SIG-M5 treated with dmso at 0.1 percent for 504 hours (cell line): Measurements from ENCODE around the gene ZC3H7A.

Experiments used
- DNase-seq: peaks from one replicate; lab custom pipeline; 2025; ENCODE audit not compliant: unreplicated experiment; lab: John Stamatoyannopoulos, UW

Gene ZC3H7A

DNA sequence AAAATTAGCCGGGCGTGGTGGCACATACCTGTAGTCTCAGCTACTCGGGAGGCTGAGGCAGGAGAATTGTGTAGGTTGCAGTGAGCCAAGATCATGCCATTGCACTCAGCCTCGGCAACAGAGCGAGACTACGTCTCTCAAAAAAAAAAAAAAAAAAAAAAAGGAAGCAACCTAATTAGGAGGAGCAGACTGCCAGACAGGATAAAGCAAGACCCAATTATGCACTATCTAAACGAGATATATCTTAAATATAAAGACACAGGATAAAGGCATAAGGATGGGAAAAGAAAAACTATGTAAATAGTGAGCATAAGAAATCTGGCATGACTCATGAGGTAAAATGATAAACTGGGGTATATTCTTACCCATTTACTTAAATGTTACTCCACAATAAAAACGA lies 59.3 kb downstream of the ZC3H7A start:
- DNase-seq = no peak

DNA sequence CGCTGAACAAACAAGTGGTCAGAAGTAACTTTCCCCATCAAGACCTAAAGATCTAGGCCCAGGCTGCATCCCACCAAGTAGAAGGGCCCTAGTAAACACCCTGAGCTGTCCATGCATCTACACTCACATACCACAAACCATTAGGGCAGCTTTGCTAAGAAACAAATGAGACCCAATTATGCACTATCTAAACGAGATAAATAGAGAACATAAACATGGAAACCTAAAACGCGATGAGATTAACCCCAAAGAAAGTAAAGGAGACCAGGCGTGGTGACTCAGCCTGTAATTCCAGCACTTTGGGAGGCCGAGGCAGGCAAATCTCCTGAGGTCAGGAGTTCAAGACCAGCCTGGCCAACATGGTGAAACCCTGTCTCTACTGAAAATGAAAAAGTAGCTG lies 60.2 kb downstream of the ZC3H7A start:
- DNase-seq = no peak

DNA sequence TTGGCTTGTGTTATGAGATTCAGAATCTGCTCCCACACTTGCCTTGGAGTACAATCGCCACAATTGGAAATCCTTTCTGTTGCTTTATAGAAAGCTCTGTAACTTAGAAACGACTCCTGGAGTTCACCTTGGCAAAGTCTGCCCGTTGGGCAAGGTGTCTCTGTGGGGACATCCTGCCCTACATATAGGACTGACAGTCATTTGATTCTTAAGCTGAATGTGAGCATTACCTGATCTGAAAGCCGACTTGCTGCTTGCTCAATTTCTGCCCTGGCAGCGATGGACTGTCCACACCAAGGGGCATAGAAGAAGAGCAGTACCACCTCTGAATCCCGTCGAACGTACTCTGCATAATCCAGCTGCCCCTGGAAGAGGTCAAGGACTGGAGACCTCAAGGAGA lies 61.3 kb downstream of the ZC3H7A start:
- no peak for DNase-seq

DNA sequence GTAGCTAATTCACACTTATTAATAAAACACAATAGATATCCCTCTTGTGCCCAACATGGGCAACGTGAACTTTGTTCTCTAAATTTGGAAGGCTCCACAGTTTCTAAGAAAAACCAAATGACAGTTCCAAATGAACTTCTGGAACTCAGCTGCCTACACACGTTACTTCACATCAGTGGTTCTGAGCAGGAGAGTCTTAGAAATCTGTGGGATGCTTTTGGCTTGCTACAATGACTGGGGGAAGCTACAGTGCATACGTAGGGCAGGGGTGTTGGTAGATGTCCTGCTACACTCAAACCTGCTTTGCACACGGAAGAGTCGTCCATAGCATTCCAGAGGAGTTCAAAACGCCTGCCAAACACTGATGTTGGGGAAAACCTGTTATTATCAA lies 62.4 kb downstream of the ZC3H7A start:
- no peak for DNase-seq

DNA sequence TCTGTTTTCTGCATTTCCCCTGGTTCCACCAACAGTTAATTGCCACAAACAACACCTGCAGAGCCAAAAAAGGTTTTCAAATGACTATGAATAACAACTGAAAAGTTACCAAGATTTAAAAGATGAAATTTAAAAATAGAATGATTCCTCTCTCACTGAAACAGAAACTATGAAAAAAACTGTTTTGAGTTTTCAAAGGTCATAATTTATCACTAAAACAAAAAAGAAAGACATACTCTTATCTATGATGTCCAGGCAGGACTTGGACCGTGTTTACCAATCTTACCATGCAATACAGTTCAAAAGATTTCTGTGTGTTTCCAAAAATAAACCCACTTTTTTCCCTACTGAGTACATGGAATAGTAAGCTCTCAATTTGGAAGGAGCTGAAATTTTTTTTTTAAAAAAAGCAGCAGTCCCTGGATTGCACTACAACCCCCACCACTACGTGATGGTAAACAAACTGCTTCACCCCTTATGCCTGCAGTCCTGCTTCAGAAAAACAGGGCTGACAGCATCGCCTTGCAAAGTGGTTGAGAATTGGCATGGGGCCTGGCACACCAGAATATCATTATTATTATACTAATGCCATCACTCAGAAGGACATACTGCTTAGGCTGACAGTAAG lies 62.9 kb downstream of the ZC3H7A start:
- no peak for DNase-seq

DNA sequence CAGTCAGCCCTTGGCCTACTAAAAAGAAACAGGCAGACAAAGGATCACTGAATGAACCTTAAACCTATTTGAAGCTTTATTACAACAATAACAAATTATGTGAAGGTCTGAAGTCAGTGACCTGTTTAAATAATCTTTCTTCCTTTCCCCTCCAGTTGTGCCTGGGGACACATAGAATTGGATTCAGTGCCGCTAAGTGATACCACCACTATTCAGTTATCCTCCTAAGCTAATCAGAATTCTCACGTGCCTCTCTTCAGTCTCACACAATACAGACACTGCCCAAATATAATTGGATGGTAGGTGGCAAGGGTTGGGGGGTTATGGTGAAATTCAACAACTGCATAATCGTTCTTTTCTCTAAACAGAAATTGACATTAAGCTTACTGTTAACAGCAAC lies 65.8 kb downstream of the ZC3H7A start:
- DNase-seq = no peak

DNA sequence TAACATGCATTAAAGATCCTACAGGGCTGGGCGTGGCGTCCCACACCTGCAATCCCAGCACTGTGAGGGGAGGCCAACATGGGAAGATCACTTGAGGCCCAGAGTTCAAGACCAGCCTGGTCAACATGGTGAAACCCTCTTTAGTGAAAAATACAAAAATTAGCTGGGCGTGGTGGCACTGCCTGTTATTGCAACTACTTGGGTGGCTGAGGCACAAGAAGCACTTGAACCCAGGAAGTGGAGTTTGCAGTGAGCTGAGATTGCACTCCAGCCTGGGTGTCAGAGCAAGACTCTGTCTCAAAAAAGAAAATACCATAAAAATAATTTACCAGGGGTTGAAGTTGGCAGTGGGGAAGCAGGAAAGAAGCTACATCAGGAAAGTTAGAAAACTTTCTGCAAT lies 67.3 kb downstream of the ZC3H7A start:
- no peak for DNase-seq

DNA sequence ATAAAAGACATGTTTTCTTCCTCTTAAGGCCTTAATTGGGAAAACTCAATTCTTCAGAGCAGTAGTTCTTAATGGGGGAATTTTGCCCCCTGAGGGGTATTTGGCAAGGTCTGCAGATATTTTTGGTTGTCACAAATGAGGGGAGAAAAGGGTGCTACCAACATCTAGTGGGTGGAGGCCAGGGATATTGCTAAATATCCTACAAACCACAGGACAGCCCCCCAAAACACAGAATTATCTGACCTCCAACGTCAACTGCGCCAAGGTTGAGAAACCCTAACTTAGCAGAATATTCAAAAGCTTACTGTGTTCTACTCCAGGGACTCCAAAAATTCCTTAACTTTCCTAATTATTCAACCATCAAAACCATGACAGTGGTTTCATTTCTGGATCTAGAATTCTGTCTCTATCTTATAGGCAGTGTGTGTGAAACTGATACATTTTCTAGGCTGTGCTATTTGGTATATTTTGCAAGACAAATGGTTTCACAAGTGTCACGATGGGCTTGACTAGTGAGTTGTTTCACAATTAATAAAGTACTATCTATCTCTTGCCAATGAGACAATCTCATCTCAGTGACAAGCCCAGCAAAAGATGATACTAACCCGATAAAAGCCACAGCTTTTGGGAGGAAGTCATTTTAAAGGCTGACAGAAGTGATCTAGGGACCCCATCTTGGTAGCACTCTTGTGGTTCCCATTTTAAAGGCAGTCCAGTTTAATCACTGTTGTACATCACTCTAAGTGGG lies 69.1 kb downstream of the ZC3H7A start:
- peak; percentile 93 for DNase-seq

DNA sequence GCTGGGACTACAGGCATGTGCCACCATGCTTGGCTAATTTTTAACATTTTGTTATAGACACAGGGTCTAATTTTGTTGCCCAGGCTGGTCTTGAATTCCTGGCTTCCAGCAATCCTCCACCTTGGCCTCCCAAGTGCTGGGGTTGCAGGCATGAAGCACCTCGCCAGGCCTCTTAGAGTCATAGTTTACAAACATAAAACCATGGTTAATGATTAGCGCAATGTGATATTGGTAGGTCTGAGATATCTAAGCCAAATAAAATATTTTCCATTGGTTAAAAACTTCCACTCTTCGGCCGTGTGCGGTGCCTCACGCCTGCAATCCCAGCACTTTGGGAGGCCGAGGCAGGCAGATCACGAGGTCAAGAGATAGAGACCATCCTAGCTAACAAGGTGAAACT lies 71.0 kb downstream of the ZC3H7A start:
- no peak for DNase-seq

DNA sequence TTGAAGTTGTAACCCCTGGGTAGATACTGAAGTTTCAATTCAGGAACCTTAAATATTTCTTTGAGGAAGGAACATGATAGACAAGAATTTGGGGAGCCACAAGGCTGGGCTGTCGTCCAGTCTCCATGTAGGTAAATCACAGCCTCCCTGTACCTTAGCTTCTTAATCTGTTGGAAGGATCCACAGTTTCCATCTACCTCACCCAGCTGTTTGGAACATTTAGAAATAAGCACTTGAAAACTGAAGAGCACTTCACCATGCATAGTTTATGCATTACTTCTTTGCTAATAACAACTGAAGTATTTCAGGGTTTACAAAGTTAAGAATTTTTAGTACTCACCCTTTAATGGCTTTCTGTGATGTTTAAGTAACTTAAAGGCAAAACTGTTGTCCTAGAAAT lies 71.6 kb downstream of the ZC3H7A start:
- no peak for DNase-seq

DNA sequence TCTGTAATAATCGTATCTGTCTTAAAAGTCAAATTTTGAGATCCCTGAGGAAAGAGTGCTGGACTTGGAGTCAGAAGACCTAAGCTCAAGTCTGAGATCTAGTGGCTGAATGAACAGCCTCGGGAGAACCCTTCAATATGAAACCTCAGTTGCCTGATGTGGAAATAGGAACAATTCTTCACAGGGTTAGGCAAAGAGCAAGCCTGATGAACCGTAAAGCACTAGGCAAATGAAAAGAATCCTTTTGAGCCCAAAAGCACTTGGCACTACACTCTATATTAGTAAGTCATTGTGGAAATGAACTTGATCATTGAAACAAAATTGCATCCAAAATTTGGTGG lies 74.6 kb downstream of the ZC3H7A start:
- no peak for DNase-seq

DNA sequence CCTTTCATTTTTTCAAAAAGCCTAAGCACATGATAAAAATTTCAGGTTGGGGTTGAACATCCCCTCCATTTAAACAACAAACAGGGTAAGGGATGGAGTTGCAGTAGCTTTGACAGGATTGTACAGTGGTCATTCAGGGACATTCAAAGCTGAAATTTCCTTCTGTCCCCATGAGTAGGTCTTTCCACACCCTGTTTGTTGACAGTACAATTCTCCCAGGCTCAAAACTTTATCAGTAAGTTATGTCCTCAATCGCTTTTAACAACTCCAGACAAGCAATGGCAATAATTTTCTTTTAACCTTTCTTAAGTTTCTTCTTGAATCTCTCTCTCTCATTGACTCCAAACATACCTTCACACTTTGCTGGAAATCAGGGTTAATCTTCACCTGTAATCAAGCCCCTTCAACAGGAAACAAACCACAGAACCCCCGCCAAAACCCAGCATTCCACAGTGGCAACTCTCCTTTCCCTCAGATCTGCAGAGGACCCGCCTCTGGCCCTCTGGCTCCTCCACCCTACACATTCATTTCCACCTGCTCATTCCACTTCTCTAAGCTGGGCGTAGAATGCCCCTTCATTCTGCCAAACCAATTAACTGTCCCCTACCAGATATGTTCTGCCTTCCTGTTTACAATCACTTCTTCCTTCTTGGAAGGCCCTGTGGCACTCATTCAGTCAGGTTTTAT lies 75.1 kb downstream of the ZC3H7A start:
- DNase-seq = no peak

DNA sequence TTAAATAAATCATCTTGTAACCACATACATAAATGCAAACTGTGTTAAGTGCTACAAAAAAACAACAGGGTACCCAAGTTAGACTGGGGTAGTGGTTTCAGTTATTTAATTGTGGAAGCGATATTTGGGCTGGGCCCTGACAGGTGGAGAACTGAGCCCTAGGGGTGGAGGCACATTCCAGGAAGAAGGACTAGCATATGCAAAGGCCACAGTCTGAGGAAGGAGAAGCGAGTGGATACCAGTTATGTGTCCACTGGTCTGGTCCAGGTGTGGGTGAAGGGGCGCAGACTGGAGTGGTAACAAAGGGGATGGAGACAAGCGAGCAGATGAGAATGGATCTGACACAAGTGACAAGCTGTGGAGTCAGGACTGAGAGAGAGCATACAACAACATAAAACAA lies 77.3 kb downstream of the ZC3H7A start:
- no peak for DNase-seq

DNA sequence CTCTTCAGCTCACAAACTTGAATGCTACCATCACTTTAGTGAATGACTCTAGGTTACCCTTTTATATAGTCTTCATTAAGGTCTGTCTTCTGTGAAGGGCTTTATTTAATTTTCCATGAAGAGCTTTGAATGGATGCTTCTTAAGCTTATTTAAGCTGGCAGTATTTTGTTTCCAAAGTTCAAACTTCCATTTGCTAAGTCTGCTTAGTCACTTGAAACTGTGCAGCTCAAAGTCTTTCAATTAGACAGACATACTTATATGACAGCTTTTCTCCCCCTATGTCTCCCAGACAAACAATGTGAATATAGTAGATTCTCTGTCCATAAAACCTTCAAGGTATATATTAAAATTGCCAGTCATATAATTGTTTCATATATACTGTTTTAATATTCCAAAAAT lies 77.9 kb downstream of the ZC3H7A start:
- no peak for DNase-seq

DNA sequence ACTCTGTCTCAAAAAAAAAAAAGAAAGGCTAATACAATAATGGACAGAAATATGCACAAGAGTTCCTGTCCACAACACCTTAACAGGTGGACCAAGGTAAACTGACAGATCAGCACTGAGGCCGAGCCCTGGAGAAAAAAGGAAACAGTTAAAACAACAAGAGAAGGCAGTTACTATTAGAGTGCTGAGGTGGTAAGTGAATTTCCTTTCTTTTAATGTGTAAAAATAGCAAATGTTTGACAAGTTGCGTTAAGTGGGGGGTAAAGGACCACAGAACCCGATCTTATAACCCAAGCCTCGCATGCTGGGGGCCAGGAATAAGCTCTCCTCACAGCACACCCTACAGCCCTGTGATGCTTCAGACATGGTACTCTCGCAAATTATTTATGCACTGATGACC lies 79.2 kb downstream of the ZC3H7A start:
- no peak for DNase-seq

DNA sequence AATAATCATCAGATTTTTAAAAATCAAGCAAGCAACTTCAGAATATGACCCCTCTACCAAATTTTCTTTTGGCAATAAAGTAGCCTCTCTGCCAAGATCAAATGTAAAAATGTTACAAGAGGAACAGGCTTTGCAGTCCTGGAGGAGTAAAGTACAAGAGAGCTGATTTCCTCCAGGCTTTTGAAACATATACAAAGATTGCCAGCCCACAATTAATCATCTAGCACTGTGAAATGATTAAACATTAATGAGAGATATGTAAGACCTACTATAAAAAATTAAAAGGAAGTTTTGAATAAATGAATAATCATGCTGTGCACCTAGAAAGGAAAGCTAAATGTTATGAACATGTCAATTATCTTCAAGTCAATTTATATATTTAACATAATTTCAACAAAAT lies 80.7 kb downstream of the ZC3H7A start:
- no peak for DNase-seq

DNA sequence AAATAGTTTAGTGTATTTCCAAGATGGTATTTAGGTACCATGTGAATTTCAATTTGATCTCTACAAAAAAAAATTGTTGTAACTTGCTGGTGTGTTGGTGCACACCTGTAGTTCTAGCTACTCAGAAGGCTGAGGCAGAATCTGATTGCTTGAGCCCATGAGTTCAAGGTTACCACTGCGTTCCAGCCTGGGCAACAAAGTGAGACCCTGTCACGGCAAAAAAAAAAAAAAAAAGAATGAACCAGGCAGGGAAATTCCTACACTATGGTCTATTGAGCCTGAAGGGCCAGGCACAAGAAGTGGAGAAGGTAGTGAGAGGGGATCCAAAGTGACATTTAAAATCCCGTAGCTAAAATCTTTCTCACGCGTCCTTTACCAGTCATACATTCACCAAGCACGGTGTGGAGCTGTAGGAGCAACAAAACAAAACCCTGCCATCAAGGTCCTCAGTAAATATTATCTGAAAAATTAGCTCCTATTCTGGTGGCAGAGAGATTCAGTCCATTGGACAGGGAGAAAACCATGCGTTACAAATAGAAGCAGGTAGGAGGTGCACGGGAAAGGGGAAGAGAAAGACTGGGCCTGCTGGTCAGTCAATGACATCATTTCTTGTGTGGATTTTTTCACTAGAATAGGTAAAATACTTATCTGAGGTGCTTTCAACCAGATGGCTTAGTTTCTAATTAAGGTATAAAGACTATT lies 81.7 kb downstream of the ZC3H7A start:
- no peak for DNase-seq

DNA sequence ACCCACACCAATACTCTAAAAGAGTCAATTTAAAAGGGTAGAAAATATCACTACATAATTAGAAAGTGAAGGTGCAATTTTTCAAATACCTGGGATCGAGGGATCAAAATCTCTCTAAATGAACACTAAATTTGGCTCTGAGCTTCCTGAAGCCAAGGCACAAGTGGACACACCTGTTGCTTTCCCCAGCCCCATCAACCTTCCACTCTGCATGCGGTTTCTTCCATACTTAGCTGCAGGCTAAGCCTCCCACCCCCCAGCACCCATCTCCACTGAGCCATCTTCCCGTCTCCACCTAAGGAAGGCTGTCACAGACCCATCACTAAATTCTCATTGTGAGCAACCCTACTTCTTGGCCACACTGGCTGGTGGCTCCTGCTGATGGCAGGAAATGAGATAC lies 84.9 kb downstream of the ZC3H7A start:
- DNase-seq = no peak

DNA sequence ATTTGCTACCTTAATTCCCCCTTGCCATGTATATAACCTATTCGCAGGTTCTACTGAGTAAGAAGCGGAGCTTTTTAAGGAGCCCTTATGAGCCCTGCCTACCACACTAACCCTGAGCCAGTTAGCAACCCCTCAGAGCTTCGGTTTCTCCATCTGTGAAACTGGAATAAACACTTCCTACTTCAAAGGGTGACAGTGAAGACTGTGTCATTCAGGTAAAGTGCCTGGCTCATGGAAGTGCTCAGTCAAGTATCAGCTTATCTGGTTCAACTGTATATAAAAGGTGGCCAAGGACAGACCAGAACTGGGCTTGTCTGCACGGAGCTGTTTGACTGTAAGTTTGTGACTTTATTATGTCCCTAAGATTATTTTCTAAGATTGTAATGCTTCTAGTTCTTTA lies 85.4 kb downstream of the ZC3H7A start:
- no peak for DNase-seq

DNA sequence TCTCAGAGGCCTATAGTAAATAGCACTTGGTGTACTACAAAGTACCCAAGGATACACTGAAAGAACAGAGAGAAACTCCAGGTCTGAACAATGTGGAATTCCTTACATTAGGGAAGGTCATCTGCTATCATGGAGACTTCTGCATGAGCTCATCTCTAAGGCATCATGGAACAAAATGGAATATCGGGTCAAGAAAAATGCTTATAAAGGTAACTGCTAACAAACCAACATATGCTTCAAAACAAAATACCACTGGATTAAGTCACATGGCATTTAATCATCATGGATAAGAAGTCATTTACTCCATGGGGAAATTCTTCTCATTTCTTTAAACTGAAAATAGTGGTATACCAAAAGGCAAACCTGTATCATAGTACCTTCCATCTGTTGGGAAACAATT lies 88.6 kb downstream of the ZC3H7A start:
- DNase-seq = no peak

DNA sequence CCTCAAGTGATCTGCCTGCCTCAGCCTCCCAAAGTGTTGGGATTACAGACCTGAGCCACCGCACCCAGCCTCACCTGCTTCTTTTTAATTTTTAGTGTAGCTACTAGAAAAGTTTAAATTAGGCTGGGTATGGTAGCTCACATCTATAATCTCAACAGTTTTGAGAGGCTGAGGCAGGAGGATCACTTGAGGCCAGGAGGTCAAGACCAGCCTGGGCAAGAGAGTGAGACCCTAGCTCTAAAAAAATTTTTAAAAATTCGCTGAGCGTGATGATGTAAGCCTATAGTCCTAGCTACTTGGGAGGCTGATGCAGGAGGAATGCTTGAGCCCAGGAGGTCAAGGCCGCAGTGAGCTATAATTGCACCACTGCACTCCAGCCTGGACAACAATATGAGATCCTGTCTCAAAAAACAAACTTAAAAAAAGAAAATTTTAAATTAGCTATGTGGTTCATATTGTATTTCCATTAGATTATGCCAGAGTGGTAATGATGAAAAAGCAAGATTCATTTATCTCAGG lies 89.3 kb downstream of the ZC3H7A start:
- DNase-seq = no peak
